Keratinocyte (primary cell): ENCODE data around the gene PSMD14. TPM values are rescaled to one million over a fixed set of nuclear protein-coding genes. Genes with fewer than 3 reads are reported as not detected.

ENCODE experiments used
- DNase-seq: peaks from one replicate; pipeline ENCODE4 v3.0.0-alpha.2; 2011; ENCODE audit warnings: low read depth, missing footprints, low spot score
- FAIRE-seq: peaks from 2 replicates; lab custom pipeline; 2011; peaks lifted over from hg19 to GRCh38; lab: Jason Lieb, UNC
- H2AFZ ChIP-seq: 2 replicates; pipeline ENCODE4 v1.6.0; 2012; ENCODE audit warnings: low read length, control low read depth, inconsistent platforms; ENCODE audit not compliant: control insufficient read depth
- H3K27ac ChIP-seq: 2 replicates; pipeline ENCODE4 v1.5.1; 2011; ENCODE audit warnings: low read length; ENCODE audit not compliant: control insufficient read depth, insufficient read depth
- H3K27me3 ChIP-seq: 3 replicates; pipeline ENCODE4 v1.6.0; 2011; ENCODE audit warnings: low read length; ENCODE audit not compliant: control insufficient read depth, insufficient read depth; ENCODE audit errors: extremely low read depth
- H3K36me3 ChIP-seq, 2 experiments: 2 replicates in 1 of 2; 3 replicates in 1 of 2; pipeline ENCODE4 v1.5.1; 2011; ENCODE audit warnings: low read length in 2 of 2, mild to moderate bottlenecking in 1 of 2; ENCODE audit not compliant: control insufficient read depth in 2 of 2, insufficient read depth in 2 of 2; ENCODE audit errors: extremely low read depth in 1 of 2
- H3K4me1 ChIP-seq: 3 replicates; pipeline ENCODE4 v1.5.1; 2011; ENCODE audit warnings: low read length; ENCODE audit not compliant: control insufficient read depth, insufficient read depth; ENCODE audit errors: extremely low read depth
- H3K4me2 ChIP-seq: 3 replicates; pipeline ENCODE4 v1.6.0; 2011; ENCODE audit warnings: low read depth, low read length; ENCODE audit not compliant: control insufficient read depth, insufficient read depth; ENCODE audit errors: extremely low read depth
- H3K4me3 ChIP-seq, 3 experiments: fragments of 200-600 bp in 1 of 3; sonication (generic) in 1 of 3; 2 replicates in 2 of 3; 3 replicates in 1 of 3; pipeline ENCODE4 v1.5.1; 2011 to 2016; ENCODE audit warnings: low read length in 3 of 3, mild to moderate bottlenecking in 3 of 3, control low read depth in 2 of 3, inconsistent platforms in 1 of 3, low read depth in 1 of 3, mixed read lengths in 1 of 3, mixed run types in 1 of 3, moderate library complexity in 1 of 3; ENCODE audit not compliant: control insufficient read depth in 2 of 3, insufficient read depth in 2 of 3; ENCODE audit errors: extremely low read depth in 1 of 3
- H3K79me2 ChIP-seq: 2 replicates; pipeline ENCODE4 v1.6.0; 2012; ENCODE audit warnings: low read length; ENCODE audit not compliant: control insufficient read depth, insufficient read depth
- H3K9ac ChIP-seq: 3 replicates; pipeline ENCODE4 v1.6.0; 2011; ENCODE audit warnings: low read length; ENCODE audit not compliant: control insufficient read depth, insufficient read depth; ENCODE audit errors: extremely low read depth
- H3K9me1 ChIP-seq: 3 replicates; pipeline ENCODE4 v1.6.0; 2011; ENCODE audit warnings: low read length; ENCODE audit not compliant: control insufficient read depth, insufficient read depth; ENCODE audit errors: extremely low read depth
- H3K9me3 ChIP-seq: 2 replicates; pipeline ENCODE4 v1.5.1; 2012; ENCODE audit warnings: low read depth, low read length; ENCODE audit not compliant: control insufficient read depth
- H4K20me1 ChIP-seq: 3 replicates; pipeline ENCODE4 v1.6.0; 2011; ENCODE audit warnings: low read length; ENCODE audit not compliant: control insufficient read depth, insufficient read depth; ENCODE audit errors: extremely low read depth
- EZH2 ChIP-seq: IDR thresholded peaks from one replicate; pipeline ENCODE4 v1.6.1; 2012; ENCODE audit warnings: inconsistent platforms, mild to moderate bottlenecking, low read length, moderate library complexity
- dilution Hi-C: fragments of 300-500 bp; cut with MboI; formaldehyde crosslinking; loops from one replicate; pipeline ENCODE4 v1.7.0; 2020; ENCODE audit warnings: low sequenced_read_pairs; ENCODE audit not compliant: extremely low pct_ligation_motif_present
- polyA plus RNA-seq, 5 experiments: library from polyadenylated mRNA; depleted of rRNA in 3 of 5; stranded (reverse) in 3 of 5; stranded (forward) in 1 of 5; unstranded in 1 of 5; fragments of >200 nt; gene quantifications; 1 replicate in 1 of 5; 2 replicates in 3 of 5; 3 replicates in 1 of 5; pipeline versions ENCODE4 v1.2.1 to v1.2.3, GENCODE V29; 2011 to 2012; ENCODE audit warnings: missing spikeins in 2 of 5, low read depth in 1 of 5, low replicate concordance in 1 of 5
- TF ChIP-seq, protein P1 (sequence below), 3 experiments: IDR thresholded peaks in 1 of 3; conservative IDR thresholded peaks in 1 of 3; optimal IDR thresholded peaks in 1 of 3; 2 replicates in 2 of 3; 3 replicates in 1 of 3; pipeline versions ENCODE3 to v1.5.1; 2011; ENCODE audit warnings: low read length in 3 of 3, mild to moderate bottlenecking in 3 of 3, moderate library complexity in 2 of 3, control low read depth in 1 of 3, inconsistent platforms in 1 of 3; ENCODE audit not compliant: insufficient read depth in 2 of 3; ENCODE audit errors: extremely low read depth in 1 of 3

The PSMD14 gene
- polyA plus RNA-seq, 1 donor (not counting 4 experiments of a cell fraction or from before 2014, with no cell fraction given): 136 TPM

DNA sequence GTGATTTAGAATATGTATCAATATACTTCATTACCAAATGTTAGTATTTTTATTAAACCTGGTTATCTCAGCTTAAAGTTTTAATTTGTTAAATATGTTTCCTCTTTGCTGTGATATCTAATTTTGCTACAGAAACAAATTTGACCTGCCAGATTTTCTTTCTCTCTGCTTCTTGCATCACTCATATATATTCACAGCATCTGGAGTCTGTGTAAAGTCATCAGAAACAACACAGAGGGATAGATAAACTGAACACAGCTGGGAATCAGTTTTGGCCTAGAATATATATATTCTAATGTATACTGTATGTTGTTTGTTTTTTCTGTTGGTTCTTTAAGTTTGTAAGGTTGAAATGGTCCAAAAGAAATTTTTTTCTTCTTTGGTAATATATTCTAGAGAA lies 8.5 kb downstream of the PSMD14 start:
- Histone ChIP-seq H3K4me1 (peaks cover 4% of the 10 kb centered on the region), H3K27me3 (no peaks in the 10 kb centered on the region), H2AFZ (no peak overlapping the region), H3K79me2 (peaks cover 83% of the 10 kb centered on the region), H3K36me3 (peaks cover 0 to 3% of the 10 kb centered on the region in 2 experiments), H3K4me2 (no peak overlapping the region), H3K9me1 (no peaks in the 10 kb centered on the region), H3K27ac (no peak overlapping the region), H3K4me3 (no peak overlapping the region), H4K20me1 (peaks cover 2% of the 10 kb centered on the region), H3K9ac (no peak overlapping the region), H3K9me3 (no peaks in the 10 kb centered on the region)
- TF ChIP-seq EZH2: no peak
- TF ChIP-seq, protein P1, sequence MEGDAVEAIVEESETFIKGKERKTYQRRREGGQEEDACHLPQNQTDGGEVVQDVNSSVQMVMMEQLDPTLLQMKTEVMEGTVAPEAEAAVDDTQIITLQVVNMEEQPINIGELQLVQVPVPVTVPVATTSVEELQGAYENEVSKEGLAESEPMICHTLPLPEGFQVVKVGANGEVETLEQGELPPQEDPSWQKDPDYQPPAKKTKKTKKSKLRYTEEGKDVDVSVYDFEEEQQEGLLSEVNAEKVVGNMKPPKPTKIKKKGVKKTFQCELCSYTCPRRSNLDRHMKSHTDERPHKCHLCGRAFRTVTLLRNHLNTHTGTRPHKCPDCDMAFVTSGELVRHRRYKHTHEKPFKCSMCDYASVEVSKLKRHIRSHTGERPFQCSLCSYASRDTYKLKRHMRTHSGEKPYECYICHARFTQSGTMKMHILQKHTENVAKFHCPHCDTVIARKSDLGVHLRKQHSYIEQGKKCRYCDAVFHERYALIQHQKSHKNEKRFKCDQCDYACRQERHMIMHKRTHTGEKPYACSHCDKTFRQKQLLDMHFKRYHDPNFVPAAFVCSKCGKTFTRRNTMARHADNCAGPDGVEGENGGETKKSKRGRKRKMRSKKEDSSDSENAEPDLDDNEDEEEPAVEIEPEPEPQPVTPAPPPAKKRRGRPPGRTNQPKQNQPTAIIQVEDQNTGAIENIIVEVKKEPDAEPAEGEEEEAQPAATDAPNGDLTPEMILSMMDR (optimal IDR thresholded peaks at IDR 0.05 in 1 of 3, IDR thresholded peaks at IDR 0.05 in 1 of 3, conservative IDR thresholded peaks at IDR 0.05 in 1 of 3; ENCODE audit: extremely low read depth in 1 of 3, insufficient read depth in 2 of 3, low read length in 3 of 3): no peak
- dilution Hi-C loops: no loop called here
- FAIRE-seq: no peak
- DNase-seq: no peak

DNA sequence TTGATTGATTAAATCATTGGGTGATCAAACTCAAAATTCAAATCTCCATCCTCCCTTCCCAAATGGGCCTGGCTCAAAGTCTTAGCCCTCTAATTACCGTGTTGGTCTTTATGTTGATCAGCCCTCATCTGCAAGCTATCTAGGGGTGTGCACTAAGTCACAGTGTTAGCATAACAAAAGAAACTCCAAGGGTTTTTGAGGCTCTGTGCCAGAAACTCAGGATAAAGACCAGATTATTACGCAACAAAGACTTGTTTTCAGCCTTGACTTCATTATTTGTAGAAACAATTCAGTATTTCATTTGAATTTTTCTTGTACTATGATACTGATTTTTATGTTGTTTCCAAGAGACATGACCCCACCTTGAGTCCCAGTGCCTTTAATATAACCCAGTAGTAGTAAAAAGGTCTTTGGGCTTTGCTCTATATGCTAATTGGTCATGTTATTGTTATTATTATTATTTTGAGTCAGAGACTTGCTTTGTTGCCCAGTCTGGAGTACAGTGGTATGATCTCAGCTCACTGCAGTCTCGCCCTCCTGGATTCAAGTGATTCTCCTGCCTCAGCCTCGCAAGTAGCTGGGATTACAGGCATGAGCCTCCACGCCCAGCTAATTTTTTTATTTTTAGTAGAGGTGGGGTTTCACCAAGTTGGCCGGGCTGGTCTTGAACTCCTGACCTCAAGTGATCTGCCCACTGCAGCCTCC lies 13.9 kb downstream of the PSMD14 start:
- FAIRE-seq (peak; percentile 26), DNase-seq (no peak)
- Histone ChIP-seq H3K4me1 (no peaks in the 10 kb centered on the region), H2AFZ (no peak overlapping the region), H3K27ac (no peak overlapping the region), H4K20me1 (no peaks in the 10 kb centered on the region), H3K9ac (no peak overlapping the region), H3K9me3 (no peaks in the 10 kb centered on the region), H3K27me3 (no peaks in the 10 kb centered on the region), H3K4me3 (no peak overlapping the region), H3K36me3 (peaks cover 0 to 9% of the 10 kb centered on the region in 2 experiments), H3K79me2 (peaks cover 65% of the 10 kb centered on the region), H3K9me1 (peaks cover 2% of the 10 kb centered on the region), H3K4me2 (no peak overlapping the region)
- dilution Hi-C loops: no loop called here
- TF ChIP-seq EZH2: no peak
- TF ChIP-seq, protein P1 (optimal IDR thresholded peaks at IDR 0.05 in 1 of 3, IDR thresholded peaks at IDR 0.05 in 1 of 3, conservative IDR thresholded peaks at IDR 0.05 in 1 of 3; ENCODE audit: extremely low read depth in 1 of 3, insufficient read depth in 2 of 3, low read length in 3 of 3): no peak
